H1 (cell line): Measurements from ENCODE around the gene GALT. TPM values are rescaled to one million over a fixed set of nuclear protein-coding genes. Genes with fewer than 3 reads are reported as not detected.

ENCODE experiments used
- BACH1 ChIP-seq: IDR thresholded peaks from 2 replicates; pipeline ENCODE4 v1.6.1; 2012; ENCODE audit warnings: low read length, improper control_type of control experiment
- BCL11A ChIP-seq, 2 experiments: IDR thresholded peaks; one replicate each; pipeline ENCODE4 v1.6.1; 2011; ENCODE audit warnings: low read depth in 2 of 2, low read length in 2 of 2, mild to moderate bottlenecking in 2 of 2
- KDM1A ChIP-seq: fragments of 200-600, 300-600 bp; sonication (generic); IDR thresholded peaks from 2 replicates; pipeline ENCODE4 v1.7.1; 2016; ENCODE audit warnings: mild to moderate bottlenecking, low read length, borderline replicate concordance
- KDM5A ChIP-seq: fragments of 200-600 bp; IDR thresholded peaks from 2 replicates; pipeline ENCODE4 v1.7.1; 2012; ENCODE audit warnings: mild to moderate bottlenecking, low read length, inconsistent platforms, mixed read lengths
- RXRA ChIP-seq: IDR thresholded peaks from 2 replicates; pipeline ENCODE4 v1.6.1; 2011; ENCODE audit warnings: low read depth, mild to moderate bottlenecking, low read length, moderate library complexity; ENCODE audit not compliant: insufficient read depth
- SAP30 ChIP-seq: fragments of 300-600 bp; sonication (generic); IDR thresholded peaks from 2 replicates; pipeline ENCODE4 v1.7.1; 2012; ENCODE audit warnings: low read length, moderate library complexity, mild to moderate bottlenecking, inconsistent platforms; ENCODE audit not compliant: insufficient read depth, insufficient replicate concordance
- SIX5 ChIP-seq: IDR thresholded peaks from 2 replicates; pipeline ENCODE4 v1.6.1; 2011; ENCODE audit warnings: mild to moderate bottlenecking, low read depth, low read length
- TAF1 ChIP-seq: IDR thresholded peaks from 2 replicates; pipeline ENCODE4 v1.6.1; 2011; ENCODE audit warnings: mild to moderate bottlenecking, low read depth, low read length
- polyA plus RNA-seq, 7 experiments: library from polyadenylated mRNA; depleted of rRNA in 3 of 7; stranded (reverse) in 5 of 7; unstranded in 2 of 7; fragments of >200 nt in 5 of 7; fragments of 200-250 nt in 2 of 7; gene quantifications; 1 replicate in 5 of 7; 2 replicates in 1 of 7; 4 replicates in 1 of 7; pipeline versions ENCODE4 v1.2.1 to v1.2.3, GENCODE V29; 2011 to 2013; ENCODE audit warnings: missing spikeins in 2 of 7, mixed read lengths in 2 of 7
- total RNA-seq: library from RNA; stranded (reverse); fragmentation: NEBNext Ultra II Directional; extraction: Animal tissue kit (Norgen Biotek cat#: 25700); gene quantifications from 2 replicates; pipeline ENCODE4 v1.2.1, GENCODE V29; 2021
- TF ChIP-seq, protein P1 (sequence below): IDR thresholded peaks from 2 replicates; pipeline ENCODE4 v1.6.1; 2012; ENCODE audit warnings: low read length, inconsistent platforms

The GALT gene
- total and polyA plus RNA-seq, 2 of the 8 experiments (the other 6 are each of a cell fraction or from before 2014, with no cell fraction given): 21.9 to 50.6 TPM

- TF ChIP-seq SAP30 (no peak), RXRA (no peak), SIX5 (no peak), KDM1A (no peak), BCL11A (IDR thresholded peaks at IDR 0.05; ENCODE audit: low read depth in 2 of 2, low read length in 2 of 2) (no peak), BACH1 (no peak), TAF1 (peak; percentile 58), KDM5A (no peak)
- TF ChIP-seq, protein P1, sequence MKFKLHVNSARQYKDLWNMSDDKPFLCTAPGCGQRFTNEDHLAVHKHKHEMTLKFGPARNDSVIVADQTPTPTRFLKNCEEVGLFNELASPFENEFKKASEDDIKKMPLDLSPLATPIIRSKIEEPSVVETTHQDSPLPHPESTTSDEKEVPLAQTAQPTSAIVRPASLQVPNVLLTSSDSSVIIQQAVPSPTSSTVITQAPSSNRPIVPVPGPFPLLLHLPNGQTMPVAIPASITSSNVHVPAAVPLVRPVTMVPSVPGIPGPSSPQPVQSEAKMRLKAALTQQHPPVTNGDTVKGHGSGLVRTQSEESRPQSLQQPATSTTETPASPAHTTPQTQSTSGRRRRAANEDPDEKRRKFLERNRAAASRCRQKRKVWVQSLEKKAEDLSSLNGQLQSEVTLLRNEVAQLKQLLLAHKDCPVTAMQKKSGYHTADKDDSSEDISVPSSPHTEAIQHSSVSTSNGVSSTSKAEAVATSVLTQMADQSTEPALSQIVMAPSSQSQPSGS: no peak
These were observed at the start of gene GALT (continued) for GRCh38 chr9:34646211-34647083.
